Measurements from ENCODE around the gene VPS13A. TPM values are rescaled to one million over a fixed set of nuclear protein-coding genes. Genes with fewer than 3 reads are reported as not detected.

The VPS13A gene
- total and polyA plus RNA-seq, 10 of the 15 experiments (the other 5 are each of a cell fraction or from before 2014, with no cell fraction given): 10.0 to 35.2 (median 21.1) TPM

DNA sequence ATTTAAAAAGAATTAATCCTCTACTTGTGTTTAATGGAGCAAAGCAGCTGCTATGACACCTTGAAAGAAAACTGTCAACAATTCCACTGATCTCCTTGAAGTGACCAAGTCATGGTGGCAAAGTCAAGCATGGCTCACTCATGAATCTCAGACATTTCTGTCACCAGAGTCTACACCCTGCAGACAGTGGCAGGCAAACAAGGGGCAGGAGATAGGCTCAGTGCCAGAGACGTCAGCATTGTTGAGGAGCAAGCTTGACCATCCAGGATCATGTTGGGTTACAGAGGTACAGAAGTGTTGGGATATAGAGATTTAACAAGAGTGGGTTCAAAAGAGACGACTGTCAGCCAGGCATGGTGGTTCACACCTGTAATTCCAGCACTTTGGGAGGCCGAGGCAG lies 16.1 kb upstream of the VPS13A start:
- in situ Hi-C loops (cut with MboI): loop anchor here (25.0 kb wide), 1 partner anchor 349 kb away; no protein-coding TSS in a partner anchor
- no peaks in the 10 kb centered on the region for H3K36me3 ChIP-seq (ENCODE audit: control insufficient read depth in 2 of 2, insufficient read depth in 2 of 2, low read length in 1 of 2)
- H3K27me3 ChIP-seq (replicated peaks in 1 of 2; ENCODE audit: control insufficient read depth in 2 of 2, insufficient read depth in 2 of 2, low read length in 1 of 2): no peaks in the 10 kb centered on the region; a peak in 2 of 4 replicates
- H3K4me1 ChIP-seq (ENCODE audit: control insufficient read depth, insufficient read depth, low read length): no peaks in the 10 kb centered on the region
- WGBS (ENCODE audit: insufficient coverage, insufficient replicate concordance, low lambda C conversion rate, missing lambda C conversion rate): 2% methylated on average over 3 of the region's 3 CpGs
- SMC1A ChIA-PET (ENCODE audit: uncharacterized antibody, unreplicated experiment): no interaction called here
- POLR2A ChIA-PET: interaction anchor here (0.6 kb wide), 1 partner anchor 256 kb away, joined by 3 read pairs; no protein-coding TSS in a partner anchor
- DNase-seq (ENCODE audit: low read depth, low spot score): no peak
- RAD21 ChIA-PET (ENCODE audit: unreplicated experiment): no interaction called here
- no peak overlapping the region for H3K9ac ChIP-seq (ENCODE audit: control insufficient read depth, insufficient read depth, low read length)
- H2AFZ ChIP-seq (ENCODE audit: control insufficient read depth, low read depth, low read length): no peak overlapping the region
- no peak overlapping the region for H3K4me2 ChIP-seq (ENCODE audit: control insufficient read depth, insufficient read depth)
- H3K79me2 ChIP-seq (ENCODE audit: control insufficient read depth, insufficient read depth, low read length): no peaks in the 10 kb centered on the region
- no peak for ATAC-seq
- no peaks in the 10 kb centered on the region for H4K20me1 ChIP-seq (ENCODE audit: control insufficient read depth, insufficient read depth)
- TF ChIP-seq, protein P1, sequence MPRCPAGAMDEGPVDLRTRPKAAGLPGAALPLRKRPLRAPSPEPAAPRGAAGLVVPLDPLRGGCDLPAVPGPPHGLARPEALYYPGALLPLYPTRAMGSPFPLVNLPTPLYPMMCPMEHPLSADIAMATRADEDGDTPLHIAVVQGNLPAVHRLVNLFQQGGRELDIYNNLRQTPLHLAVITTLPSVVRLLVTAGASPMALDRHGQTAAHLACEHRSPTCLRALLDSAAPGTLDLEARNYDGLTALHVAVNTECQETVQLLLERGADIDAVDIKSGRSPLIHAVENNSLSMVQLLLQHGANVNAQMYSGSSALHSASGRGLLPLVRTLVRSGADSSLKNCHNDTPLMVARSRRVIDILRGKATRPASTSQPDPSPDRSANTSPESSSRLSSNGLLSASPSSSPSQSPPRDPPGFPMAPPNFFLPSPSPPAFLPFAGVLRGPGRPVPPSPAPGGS (IDR thresholded peaks at IDR 0.05; ENCODE audit: borderline replicate concordance, insufficient read depth, low read depth, low read length, poor library complexity, severe bottlenecking): no peak
- TF ChIP-seq, protein P2, sequence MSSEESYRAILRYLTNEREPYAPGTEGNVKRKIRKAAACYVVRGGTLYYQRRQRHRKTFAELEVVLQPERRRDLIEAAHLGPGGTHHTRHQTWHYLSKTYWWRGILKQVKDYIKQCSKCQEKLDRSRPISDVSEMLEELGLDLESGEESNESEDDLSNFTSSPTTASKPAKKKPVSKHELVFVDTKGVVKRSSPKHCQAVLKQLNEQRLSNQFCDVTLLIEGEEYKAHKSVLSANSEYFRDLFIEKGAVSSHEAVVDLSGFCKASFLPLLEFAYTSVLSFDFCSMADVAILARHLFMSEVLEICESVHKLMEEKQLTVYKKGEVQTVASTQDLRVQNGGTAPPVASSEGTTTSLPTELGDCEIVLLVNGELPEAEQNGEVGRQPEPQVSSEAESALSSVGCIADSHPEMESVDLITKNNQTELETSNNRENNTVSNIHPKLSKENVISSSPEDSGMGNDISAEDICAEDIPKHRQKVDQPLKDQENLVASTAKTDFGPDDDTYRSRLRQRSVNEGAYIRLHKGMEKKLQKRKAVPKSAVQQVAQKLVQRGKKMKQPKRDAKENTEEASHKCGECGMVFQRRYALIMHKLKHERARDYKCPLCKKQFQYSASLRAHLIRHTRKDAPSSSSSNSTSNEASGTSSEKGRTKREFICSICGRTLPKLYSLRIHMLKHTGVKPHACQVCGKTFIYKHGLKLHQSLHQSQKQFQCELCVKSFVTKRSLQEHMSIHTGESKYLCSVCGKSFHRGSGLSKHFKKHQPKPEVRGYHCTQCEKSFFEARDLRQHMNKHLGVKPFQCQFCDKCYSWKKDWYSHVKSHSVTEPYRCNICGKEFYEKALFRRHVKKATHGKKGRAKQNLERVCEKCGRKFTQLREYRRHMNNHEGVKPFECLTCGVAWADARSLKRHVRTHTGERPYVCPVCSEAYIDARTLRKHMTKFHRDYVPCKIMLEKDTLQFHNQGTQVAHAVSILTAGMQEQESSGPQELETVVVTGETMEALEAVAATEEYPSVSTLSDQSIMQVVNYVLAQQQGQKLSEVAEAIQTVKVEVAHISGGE (CRISPR knock-in tag; IDR thresholded peaks at IDR 0.05): no peak
- TF ChIP-seq POLR2A (IDR thresholded peaks at IDR 0.05; ENCODE audit: low read depth, low read length): no peak
- no peaks in the 10 kb centered on the region for H3K9me3 ChIP-seq (replicated peaks; ENCODE audit: control insufficient read depth, insufficient read depth, low read length)
- BruUV-seq (replicated peaks): no TSS peak
- intact Hi-C loops (cut with micrococcal nuclease; ENCODE audit: unreplicated experiment): loop anchor here (10.0 kb wide), 1 partner anchor 594 kb away; no protein-coding TSS in a partner anchor
- CTCF ChIA-PET: no interaction called here
- no peak overlapping the region for H3K27ac ChIP-seq (ENCODE audit: control insufficient read depth, insufficient read depth)
- no peak overlapping the region for H3K4me3 ChIP-seq
- FAIRE-seq: no peak
